ENCODE data around the gene ITGB8.

ITGB8 gene

DNA sequence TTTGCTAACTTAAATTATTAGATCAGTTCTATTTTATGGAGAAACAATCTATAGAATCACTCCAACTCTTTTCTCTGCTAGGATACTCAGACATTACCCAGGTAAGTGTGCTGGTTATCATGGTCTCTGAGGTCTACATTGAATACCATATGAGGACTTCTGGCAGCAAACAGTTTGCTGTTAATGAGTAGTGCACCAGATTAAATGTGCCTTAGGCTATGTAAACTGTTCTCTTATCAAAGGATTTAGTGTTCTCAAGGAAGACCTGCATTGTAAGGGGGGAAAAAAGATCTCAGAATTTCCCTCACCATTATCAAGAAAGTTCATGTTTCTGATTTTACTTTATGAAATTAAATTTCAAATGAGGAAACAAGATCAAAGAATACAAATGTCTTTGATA lies 107.5 kb downstream of the ITGB8 start:
- Histone ChIP-seq H3K27ac (ENCODE audit: low read depth, low read length) (no peak overlapping the region), H3K4me1 (ENCODE audit: control insufficient read depth in 1 of 2, insufficient read depth in 2 of 2, low read length in 2 of 2) (peaks cover 0 to 17% of the 10 kb centered on the region in 2 donors)

DNA sequence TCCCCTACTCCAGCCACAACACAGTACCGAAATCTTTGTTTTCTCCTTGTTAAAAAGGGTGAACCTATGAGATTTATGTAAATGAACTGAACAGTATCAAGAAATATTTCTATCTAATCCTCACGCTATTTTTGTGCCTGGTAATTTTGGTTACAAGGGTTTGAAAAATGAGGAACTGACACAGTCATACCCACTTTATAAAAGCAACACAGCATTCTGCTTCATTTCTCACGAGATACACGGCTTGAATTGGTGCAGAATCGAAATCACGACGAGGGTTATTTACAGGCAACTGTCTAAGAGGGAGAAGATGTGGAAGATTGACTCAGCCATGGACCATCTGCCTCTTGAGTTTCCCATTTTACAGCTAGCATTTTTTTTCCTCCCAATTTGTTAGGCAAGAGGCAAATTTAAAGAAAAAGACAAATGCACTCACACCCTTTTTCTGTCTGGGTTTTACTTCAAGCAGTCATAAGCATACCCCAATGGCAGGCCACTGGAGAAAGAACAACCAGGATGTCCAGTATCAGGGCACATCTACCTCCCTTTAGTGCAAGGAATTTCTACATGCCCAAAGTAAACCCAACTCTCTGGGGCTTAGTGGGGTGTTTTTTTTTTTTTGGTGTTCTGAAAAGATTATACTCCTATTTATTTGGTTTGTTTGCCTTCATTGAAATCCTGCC lies 108.1 kb downstream of the ITGB8 start:
- no peak overlapping the region for H3K4me3 ChIP-seq (ENCODE audit: low read depth in 1 of 2, low read length in 2 of 2)
- H3K27me3 ChIP-seq (ENCODE audit: control insufficient read depth in 1 of 2, insufficient read depth in 2 of 2, low read length in 2 of 2): no peaks in the 10 kb centered on the region
- H3K4me1 ChIP-seq (ENCODE audit: control insufficient read depth in 1 of 2, insufficient read depth in 2 of 2, low read length in 2 of 2): peaks cover 0 to 17% of the 10 kb centered on the region in 2 donors
- no peak overlapping the region for H3K27ac ChIP-seq (ENCODE audit: low read depth, low read length)
- H3K36me3 ChIP-seq (ENCODE audit: control insufficient read depth in 1 of 2, insufficient read depth in 2 of 2, low read length in 2 of 2): no peaks in the 10 kb centered on the region
- H3K9ac ChIP-seq (ENCODE audit: low read depth in 1 of 2, low read length in 2 of 2): no peak overlapping the region
- no peaks in the 10 kb centered on the region for H3K9me3 ChIP-seq (ENCODE audit: control insufficient read depth in 1 of 2, low read length in 2 of 2)

More for the DNA sequence above, 107.5 kb downstream of the ITGB8 start:
- Histone ChIP-seq H3K27me3 (ENCODE audit: control insufficient read depth in 1 of 2, insufficient read depth in 2 of 2, low read length in 2 of 2) (no peaks in the 10 kb centered on the region), H3K36me3 (ENCODE audit: control insufficient read depth in 1 of 2, insufficient read depth in 2 of 2, low read length in 2 of 2) (no peaks in the 10 kb centered on the region), H3K4me3 (ENCODE audit: low read depth in 1 of 2, low read length in 2 of 2) (no peak overlapping the region), H3K9ac (ENCODE audit: low read depth in 1 of 2, low read length in 2 of 2) (no peak overlapping the region), H3K9me3 (ENCODE audit: control insufficient read depth in 1 of 2, low read length in 2 of 2) (no peaks in the 10 kb centered on the region)

DNA sequence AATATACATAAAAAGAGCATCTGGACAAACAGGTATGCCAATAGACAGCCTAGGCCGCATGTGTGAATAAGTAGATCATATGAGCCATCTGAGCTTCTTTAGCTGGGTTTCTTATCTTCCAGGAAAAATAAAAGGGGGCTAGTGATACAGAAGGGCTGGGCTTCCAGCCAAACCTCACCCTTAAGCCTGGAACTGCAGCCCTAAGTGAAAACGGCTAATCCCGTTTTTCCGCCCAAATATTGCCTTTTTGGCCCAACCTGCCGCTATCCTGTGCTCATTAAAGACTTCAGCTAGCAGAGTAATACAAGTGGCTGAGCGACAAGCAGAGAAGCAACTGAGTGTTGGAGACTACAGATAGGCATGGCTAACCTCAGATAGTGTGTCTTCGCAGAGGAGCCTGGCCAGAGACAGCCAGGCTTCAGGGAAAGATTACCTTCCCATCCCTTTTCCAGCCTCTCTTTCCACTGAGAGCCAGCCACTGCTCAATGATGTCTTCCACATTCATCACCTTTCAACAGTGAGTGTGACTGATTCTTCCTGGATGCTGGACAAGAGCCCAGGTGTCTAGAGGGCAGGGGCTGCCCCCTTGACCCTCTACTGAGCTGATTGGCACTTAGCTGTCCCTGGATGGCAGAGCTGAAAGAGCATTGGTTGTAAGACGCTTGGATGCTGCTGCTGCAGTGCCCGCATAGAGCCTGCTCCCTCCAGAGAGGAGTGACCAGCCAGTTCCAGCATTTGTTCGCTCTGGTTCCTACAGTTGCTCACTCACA lies 108.9 kb downstream of the ITGB8 start:
- peaks cover 0 to 17% of the 10 kb centered on the region in 2 donors for H3K4me1 ChIP-seq (ENCODE audit: control insufficient read depth in 1 of 2, insufficient read depth in 2 of 2, low read length in 2 of 2)
- H3K9me3 ChIP-seq (ENCODE audit: control insufficient read depth in 1 of 2, low read length in 2 of 2): peaks cover 0 to 3% of the 10 kb centered on the region in 2 donors
- no peaks in the 10 kb centered on the region for H3K27me3 ChIP-seq (ENCODE audit: control insufficient read depth in 1 of 2, insufficient read depth in 2 of 2, low read length in 2 of 2)
- no peak overlapping the region for H3K9ac ChIP-seq (ENCODE audit: low read depth in 1 of 2, low read length in 2 of 2)
- H3K27ac ChIP-seq (ENCODE audit: low read depth, low read length): no peak overlapping the region
- no peaks in the 10 kb centered on the region for H3K36me3 ChIP-seq (ENCODE audit: control insufficient read depth in 1 of 2, insufficient read depth in 2 of 2, low read length in 2 of 2)
- H3K4me3 ChIP-seq (ENCODE audit: low read depth in 1 of 2, low read length in 2 of 2): no peak overlapping the region

DNA sequence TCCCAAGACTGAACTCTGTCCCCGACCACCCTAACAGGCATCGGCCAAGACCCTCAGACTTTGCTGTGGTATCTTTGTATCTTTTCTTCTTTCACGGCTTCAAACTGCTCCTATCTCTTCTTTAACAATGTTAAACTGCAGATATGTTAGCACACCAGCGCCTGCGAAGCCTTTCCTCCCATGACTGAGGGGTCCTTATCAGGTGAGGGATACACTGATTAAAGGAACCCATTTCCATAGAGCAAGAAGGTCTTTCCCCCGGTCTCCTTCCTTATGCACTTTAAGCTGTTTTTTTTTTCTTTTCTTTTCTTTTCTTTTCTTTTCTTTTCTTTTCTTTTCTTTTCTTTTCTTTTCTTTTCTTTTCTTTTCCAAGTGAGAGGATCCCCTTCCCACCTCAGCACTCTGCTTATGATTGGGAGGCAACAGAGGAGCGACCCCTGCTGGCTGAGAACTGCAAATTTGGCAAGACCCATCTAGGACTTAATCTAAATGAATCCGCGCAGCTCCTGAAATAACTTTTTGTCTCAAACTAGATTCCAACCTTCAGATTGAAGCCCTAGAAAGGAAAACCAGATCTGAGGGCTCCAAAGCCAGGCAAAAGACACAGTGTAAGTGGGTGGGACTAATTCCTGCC lies 109.9 kb downstream of the ITGB8 start:
- no peaks in the 10 kb centered on the region for H3K36me3 ChIP-seq (ENCODE audit: control insufficient read depth in 1 of 2, insufficient read depth in 2 of 2, low read length in 2 of 2)
- no peak overlapping the region for H3K27ac ChIP-seq (ENCODE audit: low read depth, low read length)
- peaks cover 0 to 17% of the 10 kb centered on the region in 2 donors for H3K4me1 ChIP-seq (ENCODE audit: control insufficient read depth in 1 of 2, insufficient read depth in 2 of 2, low read length in 2 of 2)
- no peaks in the 10 kb centered on the region for H3K27me3 ChIP-seq (ENCODE audit: control insufficient read depth in 1 of 2, insufficient read depth in 2 of 2, low read length in 2 of 2)
- peaks cover 0 to 11% of the 10 kb centered on the region in 2 donors for H3K9me3 ChIP-seq (ENCODE audit: control insufficient read depth in 1 of 2, low read length in 2 of 2)
- no peak overlapping the region for H3K4me3 ChIP-seq (ENCODE audit: low read depth in 1 of 2, low read length in 2 of 2)
- no peak overlapping the region for H3K9ac ChIP-seq (ENCODE audit: low read depth in 1 of 2, low read length in 2 of 2)

DNA sequence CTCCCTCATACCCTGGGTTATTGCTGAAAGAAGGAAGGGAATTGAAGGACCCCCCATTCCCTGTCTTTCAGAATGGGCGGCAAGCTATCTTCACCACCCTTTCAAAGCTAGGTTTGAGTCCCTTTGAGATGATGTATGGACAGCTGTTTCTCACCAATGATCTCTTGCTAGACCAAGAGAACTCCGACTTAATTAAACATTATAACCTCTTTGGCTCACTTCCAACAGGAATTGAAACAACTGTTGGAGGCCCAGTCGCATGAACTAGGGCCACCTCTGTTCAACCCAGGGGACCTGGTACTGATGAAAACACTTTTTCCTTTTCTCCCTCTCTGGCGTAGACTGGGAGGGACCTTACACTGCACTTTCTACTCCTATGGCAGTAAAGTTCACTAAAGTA lies 110.6 kb downstream of the ITGB8 start:
- H3K27me3 ChIP-seq (ENCODE audit: control insufficient read depth in 1 of 2, insufficient read depth in 2 of 2, low read length in 2 of 2): no peaks in the 10 kb centered on the region

DNA sequence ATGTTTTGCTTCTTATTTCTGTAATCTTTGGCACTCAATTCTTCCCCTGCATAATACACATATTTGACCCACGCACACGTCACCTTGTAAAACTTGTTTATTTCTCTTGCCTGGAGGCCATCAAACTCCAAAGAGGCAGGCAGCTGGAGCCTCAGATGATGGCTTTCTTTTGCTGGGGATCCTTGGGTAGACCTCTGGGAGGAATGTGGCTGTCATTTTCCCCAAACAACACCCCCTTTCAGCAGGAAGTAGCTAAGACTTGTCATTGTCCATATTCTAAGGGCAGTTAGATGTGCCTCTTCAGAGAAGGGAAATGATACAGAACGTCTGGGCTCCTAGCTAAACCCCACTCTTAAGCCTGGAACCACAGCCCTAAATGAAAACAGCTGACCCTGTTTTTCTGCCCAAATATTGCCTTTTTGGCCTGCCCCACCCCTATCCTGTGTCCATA lies 111.3 kb downstream of the ITGB8 start:
- Histone ChIP-seq H3K27me3 (ENCODE audit: control insufficient read depth in 1 of 2, insufficient read depth in 2 of 2, low read length in 2 of 2) (no peaks in the 10 kb centered on the region), H3K27ac (ENCODE audit: low read depth, low read length) (no peak overlapping the region), H3K9ac (ENCODE audit: low read depth in 1 of 2, low read length in 2 of 2) (no peak overlapping the region), H3K4me1 (ENCODE audit: control insufficient read depth in 1 of 2, insufficient read depth in 2 of 2, low read length in 2 of 2) (peaks cover 0 to 17% of the 10 kb centered on the region in 2 donors), H3K36me3 (ENCODE audit: control insufficient read depth in 1 of 2, insufficient read depth in 2 of 2, low read length in 2 of 2) (no peaks in the 10 kb centered on the region), H3K9me3 (ENCODE audit: control insufficient read depth in 1 of 2, low read length in 2 of 2) (peaks cover 0 to 14% of the 10 kb centered on the region in 2 donors), H3K4me3 (ENCODE audit: low read depth in 1 of 2, low read length in 2 of 2) (no peak overlapping the region)

More for the DNA sequence above, 110.6 kb downstream of the ITGB8 start:
- Histone ChIP-seq H3K36me3 (ENCODE audit: control insufficient read depth in 1 of 2, insufficient read depth in 2 of 2, low read length in 2 of 2) (no peaks in the 10 kb centered on the region), H3K4me1 (ENCODE audit: control insufficient read depth in 1 of 2, insufficient read depth in 2 of 2, low read length in 2 of 2) (peaks cover 0 to 17% of the 10 kb centered on the region in 2 donors), H3K9ac (ENCODE audit: low read depth in 1 of 2, low read length in 2 of 2) (no peak overlapping the region), H3K4me3 (ENCODE audit: low read depth in 1 of 2, low read length in 2 of 2) (no peak overlapping the region), H3K27ac (ENCODE audit: low read depth, low read length) (no peak overlapping the region), H3K9me3 (ENCODE audit: control insufficient read depth in 1 of 2, low read length in 2 of 2) (peaks cover 0 to 14% of the 10 kb centered on the region in 2 donors)

DNA sequence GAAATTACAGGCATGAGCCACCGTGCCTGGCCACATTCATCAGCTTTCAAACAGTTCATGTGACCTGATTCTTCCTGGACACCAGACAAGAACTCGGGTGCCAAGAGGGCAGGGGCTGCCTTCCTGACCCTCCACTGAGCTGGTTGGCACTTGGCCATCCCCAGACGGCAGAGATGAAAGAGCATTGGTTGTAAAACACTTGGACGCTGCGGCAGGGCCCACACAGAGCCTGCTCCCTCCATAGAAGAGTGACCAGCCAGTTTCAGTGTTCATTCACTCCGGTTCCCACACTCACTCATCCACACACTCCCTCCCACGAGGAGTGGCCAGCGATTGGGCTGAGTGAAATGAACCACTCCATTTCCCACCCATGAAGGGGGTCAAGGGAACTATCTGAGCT lies 112.3 kb downstream of the ITGB8 start:
- Histone ChIP-seq H3K36me3 (ENCODE audit: control insufficient read depth in 1 of 2, insufficient read depth in 2 of 2, low read length in 2 of 2) (no peaks in the 10 kb centered on the region), H3K4me1 (ENCODE audit: control insufficient read depth in 1 of 2, insufficient read depth in 2 of 2, low read length in 2 of 2) (peaks cover 0 to 12% of the 10 kb centered on the region in 2 donors), H3K27ac (ENCODE audit: low read depth, low read length) (no peak overlapping the region), H3K4me3 (ENCODE audit: low read depth in 1 of 2, low read length in 2 of 2) (no peak overlapping the region), H3K9me3 (ENCODE audit: control insufficient read depth in 1 of 2, low read length in 2 of 2) (peaks cover 0 to 14% of the 10 kb centered on the region in 2 donors), H3K27me3 (ENCODE audit: control insufficient read depth in 1 of 2, insufficient read depth in 2 of 2, low read length in 2 of 2) (no peaks in the 10 kb centered on the region), H3K9ac (ENCODE audit: low read depth in 1 of 2, low read length in 2 of 2) (no peak overlapping the region)

DNA sequence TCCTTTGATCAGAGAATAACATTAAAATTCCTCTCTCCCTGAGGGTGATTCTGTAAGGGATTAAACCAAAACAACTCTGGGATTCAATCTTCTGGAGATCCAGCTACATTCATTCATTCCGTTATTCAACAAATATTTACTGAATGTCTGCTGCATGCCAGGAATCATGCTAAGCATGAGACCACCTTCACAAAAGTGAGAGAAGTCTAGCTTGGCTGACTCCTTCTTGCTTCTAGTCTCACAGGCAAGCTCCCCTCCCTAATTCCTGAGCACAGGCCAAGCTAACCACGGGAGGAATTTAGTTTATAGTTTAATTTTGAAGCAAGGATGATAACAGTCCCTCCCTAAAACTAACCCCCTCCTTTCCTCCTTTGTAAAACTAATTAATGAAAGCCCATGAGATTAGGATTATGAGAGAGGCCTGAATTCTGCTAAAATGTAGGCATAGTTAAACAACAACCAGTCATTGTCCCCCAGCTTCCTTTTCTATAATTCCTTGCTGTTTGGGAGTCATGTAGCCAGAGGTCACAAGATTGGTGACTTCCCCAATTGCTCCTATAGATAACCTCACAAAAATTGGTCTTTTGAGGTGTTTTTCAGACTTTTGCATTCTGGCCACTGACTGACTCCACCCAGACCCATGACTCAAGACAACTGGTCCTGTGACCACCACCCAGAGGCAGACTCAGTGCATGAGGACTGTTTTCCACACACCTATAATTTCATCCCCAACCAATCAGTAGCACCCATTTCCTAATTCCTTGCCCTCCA lies 113.5 kb downstream of the ITGB8 start:
- no peaks in the 10 kb centered on the region for H3K4me1 ChIP-seq (ENCODE audit: control insufficient read depth in 1 of 2, insufficient read depth in 2 of 2, low read length in 2 of 2)
- H3K4me3 ChIP-seq (ENCODE audit: low read depth in 1 of 2, low read length in 2 of 2): no peak overlapping the region
- H3K36me3 ChIP-seq (ENCODE audit: control insufficient read depth in 1 of 2, insufficient read depth in 2 of 2, low read length in 2 of 2): no peaks in the 10 kb centered on the region
- H3K27me3 ChIP-seq (ENCODE audit: control insufficient read depth in 1 of 2, insufficient read depth in 2 of 2, low read length in 2 of 2): no peaks in the 10 kb centered on the region
- peaks cover 0 to 14% of the 10 kb centered on the region in 2 donors for H3K9me3 ChIP-seq (ENCODE audit: control insufficient read depth in 1 of 2, low read length in 2 of 2)
- H3K9ac ChIP-seq (ENCODE audit: low read depth in 1 of 2, low read length in 2 of 2): no peak overlapping the region
- H3K27ac ChIP-seq (ENCODE audit: low read depth, low read length): no peak overlapping the region

DNA sequence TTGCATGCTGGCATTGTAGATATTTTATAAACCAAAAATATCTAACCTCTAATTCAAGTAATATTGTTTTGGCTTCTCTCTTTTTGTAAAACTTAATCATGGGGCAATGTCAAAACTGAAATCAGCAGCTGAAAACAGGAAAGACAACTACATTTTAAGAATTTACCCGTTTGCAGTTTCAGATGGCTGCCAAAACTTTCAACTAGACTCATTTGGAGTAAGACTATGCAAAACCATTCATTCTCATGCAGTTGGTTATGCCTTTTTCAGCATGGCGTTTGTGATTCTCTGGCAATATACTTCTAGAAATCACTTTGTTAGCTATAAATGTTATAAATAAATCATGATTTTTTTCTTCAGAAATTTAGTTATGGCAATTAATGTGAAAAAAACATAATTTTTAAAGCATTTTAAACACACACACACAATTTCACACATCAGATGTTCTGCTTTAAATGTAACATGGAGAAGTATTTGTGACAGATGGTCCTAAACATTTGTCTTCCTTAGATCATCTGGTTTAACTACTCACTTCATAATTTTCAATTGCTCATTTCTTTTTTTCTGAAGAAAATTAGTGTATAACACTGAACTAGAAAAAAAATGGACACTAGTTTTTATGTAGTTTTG lies 116.4 kb downstream of the ITGB8 start:
- H3K9ac ChIP-seq (ENCODE audit: low read depth in 1 of 2, low read length in 2 of 2): no peak overlapping the region
- no peaks in the 10 kb centered on the region for H3K27me3 ChIP-seq (ENCODE audit: control insufficient read depth in 1 of 2, insufficient read depth in 2 of 2, low read length in 2 of 2)
- no peaks in the 10 kb centered on the region for H3K4me1 ChIP-seq (ENCODE audit: control insufficient read depth in 1 of 2, insufficient read depth in 2 of 2, low read length in 2 of 2)
- peaks cover 0 to 14% of the 10 kb centered on the region in 2 donors for H3K9me3 ChIP-seq (ENCODE audit: control insufficient read depth in 1 of 2, low read length in 2 of 2)
- no peaks in the 10 kb centered on the region for H3K36me3 ChIP-seq (ENCODE audit: control insufficient read depth in 1 of 2, insufficient read depth in 2 of 2, low read length in 2 of 2)
- no peak overlapping the region for H3K27ac ChIP-seq (ENCODE audit: low read depth, low read length)
- no peak overlapping the region for H3K4me3 ChIP-seq (ENCODE audit: low read depth in 1 of 2, low read length in 2 of 2)
